Measurements from ENCODE around the gene NOL9. TPM values are rescaled to one million over a fixed set of nuclear protein-coding genes. Genes with fewer than 3 reads are reported as not detected.

NOL9 gene
- total RNA-seq, 4 donors from 2014 or later: 19.4 to 33.6 (median 27.5) TPM

DNA sequence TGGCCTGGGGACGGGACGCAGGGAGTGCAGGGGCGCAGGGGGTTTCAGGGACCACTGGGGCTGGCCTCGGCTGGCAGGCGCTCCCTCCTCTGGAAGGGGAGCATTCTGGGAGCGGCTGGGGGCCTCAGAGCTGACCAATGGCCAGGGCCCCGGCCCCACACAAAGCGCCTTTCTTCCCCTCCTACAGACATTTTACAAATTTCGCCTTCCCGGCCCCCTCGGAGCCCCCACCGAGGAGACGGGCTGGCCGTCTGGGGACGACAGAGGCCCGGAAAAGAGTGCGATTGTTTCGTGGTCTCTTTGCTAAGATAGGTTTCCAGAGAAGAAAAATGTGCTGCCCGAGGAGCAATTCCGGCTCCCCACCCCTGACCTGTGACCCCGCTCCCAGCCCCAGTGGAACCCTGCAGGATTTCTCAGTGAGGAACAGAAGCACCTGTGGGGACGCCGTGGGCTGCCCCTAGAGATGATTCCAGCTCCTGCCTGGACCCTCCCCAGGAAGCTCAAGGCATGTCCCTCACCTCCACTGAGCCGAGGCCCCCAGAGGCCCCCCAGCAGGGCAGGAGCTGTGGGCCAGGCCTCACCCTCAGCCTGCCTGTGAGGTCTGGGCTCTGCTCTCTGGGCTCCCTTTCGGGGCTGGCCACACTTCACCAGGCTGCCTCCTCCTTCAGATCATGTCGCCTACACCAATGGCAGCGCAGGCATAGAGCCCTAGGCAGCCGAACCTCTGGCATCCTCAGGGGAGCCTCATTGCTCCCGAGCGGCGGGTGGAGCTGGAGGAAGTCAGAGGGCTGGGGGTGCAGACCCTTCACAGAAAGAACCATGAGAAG is 47.9 kb downstream of the NOL9 start:
- H3K9me3 ChIP-seq: no peaks in the 10 kb centered on the region
- peaks cover 14% of the 10 kb centered on the region for H3K4me1 ChIP-seq
- no peak overlapping the region for H3K4me3 ChIP-seq
- no peak for DNase-seq (ENCODE audit: low spot score in 2 of 2)
- 85% methylated on average over 26 of the region's 31 CpGs for WGBS
- H3K36me3 ChIP-seq: no peaks in the 10 kb centered on the region
- TF ChIP-seq EP300 (IDR thresholded peaks at IDR 0.05) (no peak), CTCF (IDR thresholded peaks at IDR 0.05) (no peak), POLR2AphosphoS5 (IDR thresholded peaks at IDR 0.05) (no peak), POLR2A (IDR thresholded peaks at IDR 0.05) (no peak)
- no peak overlapping the region for H3K27ac ChIP-seq
- no peaks in the 10 kb centered on the region for H3K27me3 ChIP-seq

- Histone ChIP-seq H3K4me3 (no peak overlapping the region), H3K9me3 (no peaks in the 10 kb centered on the region), H3K27me3 (no peaks in the 10 kb centered on the region), H3K27ac (no peak overlapping the region), H3K4me1 (peaks cover 14% of the 10 kb centered on the region), H3K36me3 (no peaks in the 10 kb centered on the region)
- WGBS: 90% methylated on average over 17 of the region's 31 CpGs
- TF ChIP-seq POLR2A (IDR thresholded peaks at IDR 0.05) (no peak), EP300 (IDR thresholded peaks at IDR 0.05) (no peak), CTCF (IDR thresholded peaks at IDR 0.05) (no peak)
- no peak for DNase-seq (ENCODE audit: low spot score in 2 of 2)
Measured at GRCh38 chr1:6505367-6506209, 48.7 kb downstream of the NOL9 start.

DNA sequence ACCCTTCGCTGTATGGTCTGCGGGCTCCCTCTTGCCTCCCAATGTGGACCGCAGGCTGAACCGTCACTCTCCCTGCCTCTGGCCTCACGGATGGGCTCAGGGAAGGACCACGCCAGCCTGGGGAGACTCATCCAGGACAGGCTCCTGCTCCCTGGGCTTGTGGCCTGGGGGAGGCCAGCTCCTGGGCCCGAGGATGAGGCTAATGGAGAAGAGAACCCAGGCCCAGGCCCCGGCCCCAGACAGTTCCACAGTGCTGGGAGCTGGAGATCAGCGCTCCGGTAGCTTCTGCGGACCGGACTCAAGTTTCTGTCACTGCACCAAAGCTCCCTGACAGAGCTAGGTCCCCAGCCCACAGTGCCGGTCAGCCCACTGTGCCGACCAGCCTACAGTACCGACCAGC is 49.4 kb downstream of the NOL9 start:
- no peaks in the 10 kb centered on the region for H3K9me3 ChIP-seq
- no peak overlapping the region for H3K4me3 ChIP-seq
- no peak overlapping the region for H3K27ac ChIP-seq
- WGBS: 96% methylated on average over 9 of the region's 15 CpGs
- TF ChIP-seq CTCF (IDR thresholded peaks at IDR 0.05): no peak
- no peak for TF ChIP-seq POLR2AphosphoS5 (IDR thresholded peaks at IDR 0.05)
- TF ChIP-seq EP300 (IDR thresholded peaks at IDR 0.05): no peak
- no peak for TF ChIP-seq POLR2A (IDR thresholded peaks at IDR 0.05)
- DNase-seq (ENCODE audit: low spot score in 2 of 2): no peak
- H3K27me3 ChIP-seq: no peaks in the 10 kb centered on the region
- peaks cover 14% of the 10 kb centered on the region for H3K4me1 ChIP-seq
- H3K36me3 ChIP-seq: no peaks in the 10 kb centered on the region

DNA sequence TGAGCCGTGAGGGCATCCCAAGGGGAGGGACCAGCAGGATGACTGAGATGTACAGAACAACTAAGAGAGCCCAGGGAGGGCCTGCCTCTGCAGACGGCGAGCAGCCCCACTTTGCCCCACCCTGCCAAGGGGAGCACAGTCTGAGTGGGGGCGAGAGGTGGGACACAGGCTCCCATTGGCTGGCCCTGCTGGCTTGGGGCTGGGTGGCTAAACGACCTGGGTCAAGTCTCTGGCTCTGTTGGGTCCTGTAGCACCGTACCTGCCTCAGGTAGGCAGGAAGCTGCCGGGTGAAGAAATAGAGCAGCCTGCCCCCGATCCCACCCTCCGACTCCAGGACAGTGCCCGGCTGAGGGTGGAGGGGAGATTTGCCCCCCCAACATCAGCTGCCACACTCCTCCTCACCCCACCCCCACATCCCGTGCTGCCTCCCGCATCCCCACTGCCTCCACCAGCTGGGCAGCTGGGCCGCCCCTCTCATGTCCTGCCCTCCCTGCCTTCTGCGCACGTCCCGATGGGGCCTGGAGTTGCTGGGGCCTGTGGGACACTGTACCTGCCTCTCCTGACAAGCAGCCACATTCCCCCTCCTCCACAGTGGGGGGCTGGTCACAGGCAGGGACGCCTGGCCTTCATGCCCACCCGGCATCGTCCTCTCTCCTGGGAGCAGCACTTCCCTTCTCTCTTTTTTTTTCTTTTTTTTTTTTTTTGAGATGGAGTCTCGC is 50.3 kb downstream of the NOL9 start:
- Histone ChIP-seq H3K4me3 (no peak overlapping the region), H3K27ac (no peak overlapping the region), H3K9me3 (no peaks in the 10 kb centered on the region), H3K36me3 (no peaks in the 10 kb centered on the region), H3K4me1 (peaks cover 14% of the 10 kb centered on the region), H3K27me3 (no peaks in the 10 kb centered on the region)
- 90% methylated on average over 11 of the region's 20 CpGs for WGBS
- DNase-seq (ENCODE audit: low spot score in 2 of 2): no peak
- TF ChIP-seq POLR2AphosphoS5 (IDR thresholded peaks at IDR 0.05): no peak
- TF ChIP-seq CTCF (IDR thresholded peaks at IDR 0.05): no peak
- TF ChIP-seq EP300 (IDR thresholded peaks at IDR 0.05): no peak
- no peak for TF ChIP-seq POLR2A (IDR thresholded peaks at IDR 0.05)
